Measurements from ENCODE around the gene NCOA7.

NCOA7 gene

DNA sequence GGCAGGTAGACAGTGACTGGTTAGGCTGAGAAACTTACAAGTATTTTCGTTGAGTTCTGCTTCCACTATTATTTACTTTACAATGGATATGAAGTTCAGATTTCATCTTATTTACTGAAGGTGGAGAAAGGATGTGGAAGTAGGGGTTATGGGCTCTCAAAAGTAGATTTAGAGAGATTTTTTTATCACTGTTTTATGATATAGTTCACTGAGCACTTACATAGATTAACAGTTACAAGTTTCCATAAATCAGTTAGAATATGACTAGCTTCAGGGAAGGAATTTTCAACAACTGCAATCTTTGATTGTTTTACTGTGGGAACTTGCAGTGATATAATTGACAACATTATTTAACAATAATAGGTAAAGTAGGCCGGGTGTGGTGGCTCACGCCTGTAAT lies 188.3 kb downstream of the NCOA7 start:
- H3K4me3 ChIP-seq (ENCODE audit: low read length): no peak overlapping the region
- no peak for TF ChIP-seq ZNF274 (IDR thresholded peaks at IDR 0.05; ENCODE audit: low read depth, low read length)

Data from GM08714 (cell line).